MM.1S (cell line): ENCODE results near the gene SORL1.

Experiments
- DNase-seq: peaks from one replicate; pipeline ENCODE4 v3.0.0-alpha.2; 2015
- H2AFZ ChIP-seq: fragments of 300-600 bp; sonication (generic); 2 replicates; pipeline ENCODE4 v1.6.0; 2016; ENCODE audit warnings: antibody characterized with exemption, low read length
- H3F3A ChIP-seq: fragments of 300-600 bp; sonication (generic); 2 replicates; pipeline ENCODE4 v1.6.1; 2016; ENCODE audit warnings: mild to moderate bottlenecking, antibody characterized with exemption, low read length, moderate library complexity, mixed read lengths; ENCODE audit not compliant: insufficient read depth
- H3K27ac ChIP-seq: fragments of 300-600 bp; sonication (generic); 2 replicates; pipeline ENCODE4 v1.5.1; 2016; ENCODE audit warnings: mild to moderate bottlenecking, low read length
- H3K27me3 ChIP-seq: fragments of 300-600 bp; sonication (generic); replicated peaks from 2 replicates; pipeline ENCODE4 v1.6.0; 2016; ENCODE audit warnings: low read length; ENCODE audit not compliant: insufficient read depth
- H3K36me3 ChIP-seq: fragments of 300-600 bp; sonication (generic); replicated peaks from 2 replicates; pipeline ENCODE4 v1.6.1; 2016; ENCODE audit warnings: mild to moderate bottlenecking, low read length, mixed read lengths; ENCODE audit not compliant: insufficient read depth
- H3K4me1 ChIP-seq: fragments of 300-600 bp; sonication (generic); 2 replicates; pipeline ENCODE4 v1.6.1; 2016; ENCODE audit warnings: low read length, mixed read lengths
- H3K4me2 ChIP-seq: fragments of 300-600 bp; sonication (generic); 2 replicates; pipeline ENCODE4 v1.6.0; 2016; ENCODE audit warnings: low read depth, low read length
- H3K4me3 ChIP-seq: fragments of 300-600 bp; sonication (generic); 2 replicates; pipeline ENCODE4 v1.5.1; 2016; ENCODE audit warnings: low read length, mixed read lengths
- H3K79me2 ChIP-seq: fragments of 300-600 bp; sonication (generic); 2 replicates; pipeline ENCODE4 v1.6.1; 2016; ENCODE audit warnings: mixed run types, low read length, mixed read lengths
- H3K9ac ChIP-seq: fragments of 300-600 bp; sonication (generic); 2 replicates; pipeline ENCODE4 v1.6.1; 2016; ENCODE audit warnings: low read length, mixed read lengths
- H3K9me2 ChIP-seq: fragments of 300-600 bp; sonication (generic); replicated peaks from 2 replicates; pipeline ENCODE4 v1.6.1; 2016; ENCODE audit warnings: mild to moderate bottlenecking, low read length, mixed read lengths; ENCODE audit not compliant: insufficient read depth
- H3K9me3 ChIP-seq: fragments of 300-600 bp; sonication (generic); replicated peaks from 2 replicates; pipeline ENCODE4 v1.6.1; 2016; ENCODE audit warnings: mild to moderate bottlenecking, low read length, mixed read lengths; ENCODE audit not compliant: insufficient read depth
- H4K20me1 ChIP-seq: fragments of 300-600 bp; sonication (generic); 2 replicates; pipeline ENCODE4 v1.6.1; 2016; ENCODE audit warnings: mild to moderate bottlenecking, low read length, moderate library complexity, mixed read lengths; ENCODE audit not compliant: insufficient read depth
- CTCF ChIP-seq: fragments of 300-600 bp; sonication (generic); IDR thresholded peaks from 2 replicates; pipeline ENCODE4 v1.5.1; 2016; ENCODE audit warnings: antibody characterized with exemption, low read length, mixed read lengths
- EZH2 ChIP-seq: fragments of 300-600 bp; sonication (generic); optimal IDR thresholded peaks from 2 replicates; pipeline ENCODE3; 2017; ENCODE audit warnings: low read depth, mild to moderate bottlenecking, antibody characterized with exemption, low read length, mixed read lengths
- EZH2phosphoT487 ChIP-seq: fragments of 300-600 bp; sonication (generic); IDR thresholded peaks from 2 replicates; pipeline ENCODE4 v1.6.1; 2018; ENCODE audit warnings: antibody characterized with exemption, low read length

SORL1 gene

GRCh38 chr11:121439337-121439736 lies 12.8 kb upstream of the SORL1 start:
- H3K4me2 ChIP-seq = no peak overlapping the region
- H3K9me3 ChIP-seq = no peaks in the 10 kb centered on the region
- TF ChIP-seq EZH2phosphoT487 (no peak), EZH2 (no peak), CTCF (no peak)
- DNase-seq = no peak
- H3K9ac ChIP-seq = no peak overlapping the region
- H3K36me3 ChIP-seq = no peaks in the 10 kb centered on the region
- H3K9me2 ChIP-seq = no peaks in the 10 kb centered on the region
- H3K79me2 ChIP-seq = no peaks in the 10 kb centered on the region
- H2AFZ ChIP-seq = no peak overlapping the region
- H3K27me3 ChIP-seq = no peaks in the 10 kb centered on the region
- no peak overlapping the region for H3K27ac ChIP-seq
- H3K4me3 ChIP-seq = no peak overlapping the region
- no peaks in the 10 kb centered on the region for H4K20me1 ChIP-seq
- no peaks in the 10 kb centered on the region for H3K4me1 ChIP-seq
- H3F3A ChIP-seq = no peaks in the 10 kb centered on the region

- no peak for TF ChIP-seq EZH2phosphoT487
- no peak for TF ChIP-seq EZH2
- TF ChIP-seq CTCF = no peak
- Histone ChIP-seq H2AFZ (no peak overlapping the region), H3K36me3 (no peaks in the 10 kb centered on the region), H3K27ac (no peak overlapping the region), H3K9me3 (no peaks in the 10 kb centered on the region), H3K9ac (no peak overlapping the region), H3K4me2 (no peak overlapping the region), H3K27me3 (no peaks in the 10 kb centered on the region), H3K9me2 (no peaks in the 10 kb centered on the region), H3K79me2 (no peaks in the 10 kb centered on the region), H3F3A (no peaks in the 10 kb centered on the region), H4K20me1 (no peaks in the 10 kb centered on the region), H3K4me1 (no peaks in the 10 kb centered on the region), H3K4me3 (no peak overlapping the region)
- DNase-seq = no peak
Observed at GRCh38 chr11:121439759-121440158, 12.4 kb upstream of the SORL1 start.

GRCh38 chr11:121441521-121441920 lies 10.6 kb upstream of the SORL1 start:
- no peaks in the 10 kb centered on the region for H3K9me2 ChIP-seq
- no peaks in the 10 kb centered on the region for H3K4me1 ChIP-seq
- H3K4me2 ChIP-seq = no peak overlapping the region
- H3K27me3 ChIP-seq = no peaks in the 10 kb centered on the region
- H2AFZ ChIP-seq = no peak overlapping the region
- no peaks in the 10 kb centered on the region for H4K20me1 ChIP-seq
- no peaks in the 10 kb centered on the region for H3K36me3 ChIP-seq
- no peaks in the 10 kb centered on the region for H3F3A ChIP-seq
- no peaks in the 10 kb centered on the region for H3K9me3 ChIP-seq
- no peak for DNase-seq
- no peak overlapping the region for H3K9ac ChIP-seq
- TF ChIP-seq CTCF (no peak), EZH2 (no peak), EZH2phosphoT487 (no peak)
- no peak overlapping the region for H3K27ac ChIP-seq
- no peaks in the 10 kb centered on the region for H3K79me2 ChIP-seq
- no peak overlapping the region for H3K4me3 ChIP-seq
